SJSA1 (cell line): ENCODE results near the gene MPP4. TPM values are rescaled to one million over a fixed set of nuclear protein-coding genes. Genes with fewer than 3 reads are reported as not detected.

Experiments
- total RNA-seq: library from RNA; depleted of rRNA; stranded (reverse); fragments of >200 nt; shearing (Covaris generic); gene quantifications from 2 replicates; pipeline ENCODE4 v1.2.3, GENCODE V29; 2014; rRNA removed

The MPP4 gene
- total RNA-seq, 1 experiment from 2014 or later = 5.3 TPM

Other genes with a start within 250 kb of the MPP4 start
- 19.2 and 39.8 TPM in 2 replicates for gene TRAK2, start 247.2 kb downstream of the MPP4 start, total RNA-seq
- 9.4 and 23.8 TPM in 2 replicates for gene STRADB, start 246.9 kb downstream of the MPP4 start, total RNA-seq
- 62.0 and 69.4 TPM in 2 replicates for gene TMEM237, start 55.1 kb downstream of the MPP4 start, total RNA-seq
- 15.8 and 28.2 TPM in 2 replicates for gene ALS2, start 82.3 kb upstream of the MPP4 start, total RNA-seq
- gene CDK15, start 107.9 kb upstream of the MPP4 start, total RNA-seq = 11.6 and 29.4 TPM in 2 replicates